Neural cell (in vitro differentiated cells): Measurements from ENCODE around the gene CMTM8.

Experiments used
- TF ChIP-seq, protein P1 (sequence below): fragments of 450-650 bp; IDR thresholded peaks from 2 replicates; pipeline ENCODE4 v1.5.1; 2014; ENCODE audit warnings: antibody characterized with exemption, mild to moderate bottlenecking, moderate library complexity; ENCODE audit not compliant: poor library complexity, severe bottlenecking
- TF ChIP-seq, protein P2 (sequence below): IDR thresholded peaks from 2 replicates; pipeline ENCODE4 v1.6.1; 2012; ENCODE audit warnings: borderline replicate concordance

GRCh38 chr3:32296251-32297204 is 58.0 kb downstream of the CMTM8 start:
- TF ChIP-seq, protein P1, sequence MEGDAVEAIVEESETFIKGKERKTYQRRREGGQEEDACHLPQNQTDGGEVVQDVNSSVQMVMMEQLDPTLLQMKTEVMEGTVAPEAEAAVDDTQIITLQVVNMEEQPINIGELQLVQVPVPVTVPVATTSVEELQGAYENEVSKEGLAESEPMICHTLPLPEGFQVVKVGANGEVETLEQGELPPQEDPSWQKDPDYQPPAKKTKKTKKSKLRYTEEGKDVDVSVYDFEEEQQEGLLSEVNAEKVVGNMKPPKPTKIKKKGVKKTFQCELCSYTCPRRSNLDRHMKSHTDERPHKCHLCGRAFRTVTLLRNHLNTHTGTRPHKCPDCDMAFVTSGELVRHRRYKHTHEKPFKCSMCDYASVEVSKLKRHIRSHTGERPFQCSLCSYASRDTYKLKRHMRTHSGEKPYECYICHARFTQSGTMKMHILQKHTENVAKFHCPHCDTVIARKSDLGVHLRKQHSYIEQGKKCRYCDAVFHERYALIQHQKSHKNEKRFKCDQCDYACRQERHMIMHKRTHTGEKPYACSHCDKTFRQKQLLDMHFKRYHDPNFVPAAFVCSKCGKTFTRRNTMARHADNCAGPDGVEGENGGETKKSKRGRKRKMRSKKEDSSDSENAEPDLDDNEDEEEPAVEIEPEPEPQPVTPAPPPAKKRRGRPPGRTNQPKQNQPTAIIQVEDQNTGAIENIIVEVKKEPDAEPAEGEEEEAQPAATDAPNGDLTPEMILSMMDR = peak; percentile 78
- TF ChIP-seq, protein P2, sequence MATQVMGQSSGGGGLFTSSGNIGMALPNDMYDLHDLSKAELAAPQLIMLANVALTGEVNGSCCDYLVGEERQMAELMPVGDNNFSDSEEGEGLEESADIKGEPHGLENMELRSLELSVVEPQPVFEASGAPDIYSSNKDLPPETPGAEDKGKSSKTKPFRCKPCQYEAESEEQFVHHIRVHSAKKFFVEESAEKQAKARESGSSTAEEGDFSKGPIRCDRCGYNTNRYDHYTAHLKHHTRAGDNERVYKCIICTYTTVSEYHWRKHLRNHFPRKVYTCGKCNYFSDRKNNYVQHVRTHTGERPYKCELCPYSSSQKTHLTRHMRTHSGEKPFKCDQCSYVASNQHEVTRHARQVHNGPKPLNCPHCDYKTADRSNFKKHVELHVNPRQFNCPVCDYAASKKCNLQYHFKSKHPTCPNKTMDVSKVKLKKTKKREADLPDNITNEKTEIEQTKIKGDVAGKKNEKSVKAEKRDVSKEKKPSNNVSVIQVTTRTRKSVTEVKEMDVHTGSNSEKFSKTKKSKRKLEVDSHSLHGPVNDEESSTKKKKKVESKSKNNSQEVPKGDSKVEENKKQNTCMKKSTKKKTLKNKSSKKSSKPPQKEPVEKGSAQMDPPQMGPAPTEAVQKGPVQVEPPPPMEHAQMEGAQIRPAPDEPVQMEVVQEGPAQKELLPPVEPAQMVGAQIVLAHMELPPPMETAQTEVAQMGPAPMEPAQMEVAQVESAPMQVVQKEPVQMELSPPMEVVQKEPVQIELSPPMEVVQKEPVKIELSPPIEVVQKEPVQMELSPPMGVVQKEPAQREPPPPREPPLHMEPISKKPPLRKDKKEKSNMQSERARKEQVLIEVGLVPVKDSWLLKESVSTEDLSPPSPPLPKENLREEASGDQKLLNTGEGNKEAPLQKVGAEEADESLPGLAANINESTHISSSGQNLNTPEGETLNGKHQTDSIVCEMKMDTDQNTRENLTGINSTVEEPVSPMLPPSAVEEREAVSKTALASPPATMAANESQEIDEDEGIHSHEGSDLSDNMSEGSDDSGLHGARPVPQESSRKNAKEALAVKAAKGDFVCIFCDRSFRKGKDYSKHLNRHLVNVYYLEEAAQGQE = no peak
